Kidney (tissue), 22 donors: Measurements from ENCODE around the gene ING3. TPM values are rescaled to one million over a fixed set of nuclear protein-coding genes. Genes with fewer than 3 reads are reported as not detected.

ENCODE experiments used
- DNase-seq, 5 donors: peaks; one replicate each; pipeline ENCODE4 v3.0.0-alpha.2; 2013 to 2020
- FAIRE-seq: peaks from 2 replicates; lab custom pipeline; 2012; peaks lifted over from hg19 to GRCh38; lab: Jason Lieb, UNC
- H3K27ac ChIP-seq, 2 donors: one replicate each; pipeline ENCODE4 v1.7.0; 2013; ENCODE audit warnings: low read depth in 2 of 2, low read length in 2 of 2, inconsistent platforms in 1 of 2
- H3K27me3 ChIP-seq: one replicate; pipeline ENCODE4 v1.7.1; 2013; ENCODE audit warnings: low read length, inconsistent platforms; ENCODE audit not compliant: control insufficient read depth, insufficient read depth
- H3K36me3 ChIP-seq, 3 donors: one replicate each; pipeline versions ENCODE4 v1.7.0 to v1.7.1; 2013; ENCODE audit warnings: low read length in 3 of 3, control low read depth in 1 of 3, inconsistent platforms in 1 of 3; ENCODE audit not compliant: insufficient read depth in 3 of 3, control insufficient read depth in 2 of 3
- H3K4me1 ChIP-seq, 3 donors: one replicate each; pipeline versions ENCODE4 v1.7.0 to v1.7.1; 2013; ENCODE audit warnings: low read length in 3 of 3, inconsistent platforms in 1 of 3, low read depth in 1 of 3; ENCODE audit not compliant: control insufficient read depth in 2 of 3, insufficient read depth in 2 of 3
- H3K4me3 ChIP-seq, 3 donors: one replicate each; pipeline versions ENCODE4 v1.7.0 to v1.8.1; 2013; ENCODE audit warnings: low read length in 3 of 3, control low read depth in 1 of 3, inconsistent platforms in 1 of 3
- H3K9ac ChIP-seq, 3 donors: one replicate each; pipeline versions ENCODE4 v1.7.0 to v1.7.1; 2013; ENCODE audit warnings: low read length in 3 of 3, control low read depth in 1 of 3, inconsistent platforms in 1 of 3
- H3K9me3 ChIP-seq, 3 donors: one replicate each; pipeline versions ENCODE4 v1.7.0 to v1.7.1; 2013; ENCODE audit warnings: low read length in 3 of 3, control low read depth in 1 of 3, inconsistent platforms in 1 of 3; ENCODE audit not compliant: control insufficient read depth in 2 of 3, insufficient read depth in 1 of 3
- intact Hi-C: fragments of 100-400 bp; cut with DNase I; formaldehyde crosslinking; loops from one replicate; pipeline ENCODE4 v1.11.1; 2022
- long read RNA-seq, 10 donors: library from polyadenylated mRNA in 1 of 10; unstranded in 1 of 10; transcript quantifications; one replicate each; pipeline ENCODE4 v2.0.0 and lab custom pipeline, GENCODE V29; 2021 to 2026
- polyA plus RNA-seq: library from polyadenylated mRNA; stranded (reverse); fragments of 350-450 nt; fragmentation: Illumina TruSeq; extraction: RNeasy Lipid Tissue Mini Kit (QIAGEN cat#74804); gene quantifications from one replicate; pipeline ENCODE4 v1.2.3, GENCODE V29; 2014; ENCODE audit warnings: low read depth, low replicate concordance; ENCODE audit not compliant: insufficient read depth
- total RNA-seq: library from RNA; stranded (reverse); fragmentation: NEBNext Ultra II Directional; extraction: Animal tissue kit (Norgen Biotek cat#: 25700); gene quantifications from one replicate; pipeline ENCODE4 v1.2.1, GENCODE V29; 2021
- TF ChIP-seq, protein P1 (sequence below): IDR thresholded peaks from 3 replicates; pipeline ENCODE4 v1.5.1; 2012; ENCODE audit warnings: mild to moderate bottlenecking, moderate library complexity, borderline replicate concordance; ENCODE audit not compliant: insufficient read depth; ENCODE audit errors: extremely low read depth
- donor health status: control.
- donor health status: control.
- donor health status: control.
- donor health status: control.
- donor health status: control.
- donor health status: DM: yes; HTN: yes; CAD: no.
- donor health status: Normal renal cell carcinoma (clear cell type).

Gene ING3, protein sequence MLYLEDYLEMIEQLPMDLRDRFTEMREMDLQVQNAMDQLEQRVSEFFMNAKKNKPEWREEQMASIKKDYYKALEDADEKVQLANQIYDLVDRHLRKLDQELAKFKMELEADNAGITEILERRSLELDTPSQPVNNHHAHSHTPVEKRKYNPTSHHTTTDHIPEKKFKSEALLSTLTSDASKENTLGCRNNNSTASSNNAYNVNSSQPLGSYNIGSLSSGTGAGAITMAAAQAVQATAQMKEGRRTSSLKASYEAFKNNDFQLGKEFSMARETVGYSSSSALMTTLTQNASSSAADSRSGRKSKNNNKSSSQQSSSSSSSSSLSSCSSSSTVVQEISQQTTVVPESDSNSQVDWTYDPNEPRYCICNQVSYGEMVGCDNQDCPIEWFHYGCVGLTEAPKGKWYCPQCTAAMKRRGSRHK
- total RNA-seq: 20.8 TPM
- 5.2 TPM for polyA plus RNA-seq
- long read RNA-seq, donor 1, transcript ING3-202 (5 exons, 1,222 nt): major isoform, 5 of 23 reads
- long read RNA-seq, donor 1, partial matches to known transcripts: 8 of 23 reads
- long read RNA-seq, donor 1, other reads (novel, unspliced or antisense): 5 of 23 reads
- long read RNA-seq, donor 2, transcript ING3-201 (12 exons, 3,777 nt): minor isoform, 11 of 29 reads
- long read RNA-seq, donor 2, transcript ING3-202 (5 exons, 1,222 nt): major isoform, 12 of 29 reads
- long read RNA-seq, donor 2, partial matches to known transcripts: 0 of 29 reads
- long read RNA-seq, donor 2, other reads (novel, unspliced or antisense): 0 of 29 reads
- long read RNA-seq, donor 3, transcript ING3-202 (5 exons, 1,222 nt): major isoform, 16 of 44 reads
- long read RNA-seq, donor 3, transcript ING3-201 (12 exons, 3,777 nt): minor isoform, 7 of 44 reads
- long read RNA-seq, donor 3, partial matches to known transcripts: 5 of 44 reads
- long read RNA-seq, donor 3, other reads (novel, unspliced or antisense): 8 of 44 reads
- long read RNA-seq, donor 4, transcript ING3-202 (5 exons, 1,222 nt): major isoform, 18 of 54 reads
- long read RNA-seq, donor 4, transcript ING3-201 (12 exons, 3,777 nt): minor isoform, 16 of 54 reads
- long read RNA-seq, donor 4, transcript ING3-205 (4 exons, 1,723 nt): minor isoform, 5 of 54 reads
- long read RNA-seq, donor 4, partial matches to known transcripts: 12 of 54 reads
- long read RNA-seq, donor 4, other reads (novel, unspliced or antisense): 0 of 54 reads
- long read RNA-seq, donor 5, partial matches to known transcripts: 0 of 3 reads
- long read RNA-seq, donor 5, other reads (novel, unspliced or antisense): 0 of 3 reads
- long read RNA-seq, donor 6, transcript ING3-202 (5 exons, 1,222 nt): major isoform, 29 of 44 reads
- long read RNA-seq, donor 6, transcript ING3-201 (12 exons, 3,777 nt): minor isoform, 11 of 44 reads
- long read RNA-seq, donor 6, partial matches to known transcripts: 0 of 44 reads
- long read RNA-seq, donor 6, other reads (novel, unspliced or antisense): 0 of 44 reads
- long read RNA-seq, donor 7, transcript ING3-201 (12 exons, 3,777 nt): major isoform, 7 of 13 reads
- long read RNA-seq, donor 7, partial matches to known transcripts: 3 of 13 reads
- long read RNA-seq, donor 7, other reads (novel, unspliced or antisense): 0 of 13 reads
- long read RNA-seq, donor 8, transcript ING3-201 (12 exons, 3,777 nt): minor isoform, 5 of 13 reads
- long read RNA-seq, donor 8, transcript ING3-202 (5 exons, 1,222 nt): major isoform, 6 of 13 reads
- long read RNA-seq, donor 8, partial matches to known transcripts: 0 of 13 reads
- long read RNA-seq, donor 8, other reads (novel, unspliced or antisense): 0 of 13 reads
- long read RNA-seq, donor 9, transcript ING3-202 (5 exons, 1,222 nt): major isoform, 6 of 10 reads
- long read RNA-seq, donor 9, partial matches to known transcripts: 0 of 10 reads
- long read RNA-seq, donor 9, other reads (novel, unspliced or antisense): 0 of 10 reads
- long read RNA-seq, donor 10, transcript ING3-202 (5 exons, 1,222 nt): minor isoform, 7 of 47 reads
- long read RNA-seq, donor 10, transcript ING3-201 (12 exons, 3,777 nt): major isoform, 8 of 47 reads
- long read RNA-seq, donor 10, partial matches to known transcripts: 28 of 47 reads
- long read RNA-seq, donor 10, other reads (novel, unspliced or antisense): 0 of 47 reads

DNA sequence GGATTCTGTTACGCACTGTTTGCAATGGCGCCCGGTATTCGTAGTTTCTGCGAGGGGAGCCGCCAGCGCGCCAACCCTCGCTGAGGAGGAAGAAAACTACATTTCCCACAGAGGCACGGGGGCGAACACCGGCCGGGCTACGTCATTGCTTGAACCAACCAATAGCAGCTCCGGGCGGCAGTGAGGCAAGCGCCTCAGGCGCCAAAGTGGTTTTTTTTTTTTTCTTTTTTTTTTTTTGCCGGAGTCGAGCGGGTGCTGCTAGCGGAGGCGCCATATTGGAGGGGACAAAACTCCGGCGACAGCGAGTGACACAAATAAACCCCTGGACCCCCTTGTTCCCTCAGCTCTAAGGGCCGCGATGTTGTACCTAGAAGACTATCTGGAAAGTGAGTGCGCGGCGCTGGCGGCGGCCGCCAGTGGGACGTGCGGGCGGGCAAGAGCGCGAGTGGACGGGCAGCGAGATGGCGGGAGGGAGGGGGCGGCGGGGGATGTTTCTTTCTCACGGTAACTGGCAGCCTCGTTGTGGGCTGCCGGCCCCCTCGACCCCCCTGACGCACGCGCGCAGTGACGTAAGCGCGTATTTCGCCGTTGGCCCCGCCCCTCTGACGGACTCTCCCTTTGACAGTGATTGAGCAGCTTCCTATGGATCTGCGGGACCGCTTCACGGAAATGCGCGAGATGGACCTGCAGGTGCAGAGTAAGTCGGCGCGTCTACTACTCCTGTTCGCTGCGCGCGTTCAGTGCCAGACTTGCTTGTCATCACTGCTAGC, at the start of gene ING3:
ING3 (plus strand) TSS at position 239 of the 770 bp plus-strand sequence; CDS start at position 359, 120 bp downstream.
- Histone ChIP-seq H3K27me3 (no peaks in the 10 kb centered on the region), H3K4me1 (peaks cover 0 to 8% (median 5%) of the 10 kb centered on the region in 3 donors), H3K4me3 (peak within 1 kb of the TSS; percentile 87 to 97 (median 96)), H3K9me3 (no peaks in the 10 kb centered on the region), H3K9ac (peak within 1 kb of the TSS; percentile 83 to 86 (median 86)), H3K27ac (peak within 1 kb of the TSS; percentile 99 to 100), H3K36me3 (peaks cover 3 to 17% (median 5%) of the 10 kb centered on the region in 3 donors)
- FAIRE-seq (peak; percentile 98), DNase-seq (peak; percentile 99)
- TF ChIP-seq, protein P1, sequence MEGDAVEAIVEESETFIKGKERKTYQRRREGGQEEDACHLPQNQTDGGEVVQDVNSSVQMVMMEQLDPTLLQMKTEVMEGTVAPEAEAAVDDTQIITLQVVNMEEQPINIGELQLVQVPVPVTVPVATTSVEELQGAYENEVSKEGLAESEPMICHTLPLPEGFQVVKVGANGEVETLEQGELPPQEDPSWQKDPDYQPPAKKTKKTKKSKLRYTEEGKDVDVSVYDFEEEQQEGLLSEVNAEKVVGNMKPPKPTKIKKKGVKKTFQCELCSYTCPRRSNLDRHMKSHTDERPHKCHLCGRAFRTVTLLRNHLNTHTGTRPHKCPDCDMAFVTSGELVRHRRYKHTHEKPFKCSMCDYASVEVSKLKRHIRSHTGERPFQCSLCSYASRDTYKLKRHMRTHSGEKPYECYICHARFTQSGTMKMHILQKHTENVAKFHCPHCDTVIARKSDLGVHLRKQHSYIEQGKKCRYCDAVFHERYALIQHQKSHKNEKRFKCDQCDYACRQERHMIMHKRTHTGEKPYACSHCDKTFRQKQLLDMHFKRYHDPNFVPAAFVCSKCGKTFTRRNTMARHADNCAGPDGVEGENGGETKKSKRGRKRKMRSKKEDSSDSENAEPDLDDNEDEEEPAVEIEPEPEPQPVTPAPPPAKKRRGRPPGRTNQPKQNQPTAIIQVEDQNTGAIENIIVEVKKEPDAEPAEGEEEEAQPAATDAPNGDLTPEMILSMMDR: no peak
- intact Hi-C loops: no loop called here

DNA sequence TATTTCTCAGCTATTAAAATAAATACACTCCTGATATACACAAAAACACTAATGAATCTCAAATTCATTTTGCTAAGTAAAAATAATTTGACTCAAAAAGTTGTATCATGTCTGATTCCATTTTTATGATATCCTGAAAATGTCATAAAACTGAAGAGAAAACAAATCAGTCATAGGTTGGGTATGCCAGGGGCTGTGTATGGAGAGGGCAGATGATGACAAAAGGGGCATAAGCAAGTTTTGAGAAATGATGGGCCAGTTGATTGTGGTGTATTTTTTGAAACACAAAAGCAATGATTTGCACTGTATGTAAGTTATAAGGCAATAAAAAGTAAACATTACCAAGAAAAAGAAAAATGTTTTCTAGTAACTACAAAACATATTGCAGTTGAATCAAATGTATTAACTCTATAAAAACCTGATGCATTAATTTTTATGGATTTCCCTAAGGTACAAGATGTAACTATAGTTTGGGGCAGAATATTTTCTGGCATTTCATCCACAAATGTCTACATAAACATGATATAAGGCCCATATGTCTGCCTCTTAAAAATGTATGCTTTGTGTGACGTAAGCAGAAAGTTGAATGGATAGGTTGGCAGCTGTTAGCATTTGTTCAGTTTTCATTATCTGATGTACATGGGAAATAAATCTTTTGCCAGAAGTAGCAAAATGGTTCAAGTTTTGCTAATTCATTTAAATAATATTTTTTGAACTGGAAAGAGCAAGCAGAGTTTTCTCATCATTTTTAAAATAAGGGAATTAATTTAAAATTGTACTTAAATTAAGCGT, 35.1 kb upstream of the ING3 start:
- no peak overlapping the region for H3K9ac ChIP-seq
- FAIRE-seq (peak; percentile 11), DNase-seq (no peak)
- intact Hi-C loops: no loop called here
- no peak overlapping the region for H3K4me3 ChIP-seq
- H3K4me1 ChIP-seq: no peaks in the 10 kb centered on the region
- H3K9me3 ChIP-seq: no peaks in the 10 kb centered on the region
- no peaks in the 10 kb centered on the region for H3K27me3 ChIP-seq
- H3K36me3 ChIP-seq: no peaks in the 10 kb centered on the region
- TF ChIP-seq, protein P1: no peak
- H3K27ac ChIP-seq: no peak overlapping the region
